ENCODE measurements around the gene GNAT1.
A peak's percentile ranks its signal among the peaks of the same experiment; 100 is the strongest.

Gene GNAT1

GRCh38 chr3:50187750-50188149 is 3.7 kb upstream of the GNAT1 start:
- H3K79me2 ChIP-seq (ENCODE audit: low read length), result no peaks in the 10 kb centered on the region

GRCh38 chr3:50189274-50189673 is 2.1 kb upstream of the GNAT1 start:
- Histone ChIP-seq H3K4me3 (ENCODE audit: low read length) (no peak overlapping the region), H3K27me3 (ENCODE audit: low read depth, low read length) (no peaks in the 10 kb centered on the region), H3K9me3 (ENCODE audit: insufficient read depth, low read length) (no peaks in the 10 kb centered on the region), H4K20me1 (ENCODE audit: insufficient read depth, low read length) (no peaks in the 10 kb centered on the region), H3K79me2 (ENCODE audit: low read length) (no peaks in the 10 kb centered on the region), H3K36me3 (replicated peaks; ENCODE audit: low read depth, low read length) (no peaks in the 10 kb centered on the region), H3K9ac (ENCODE audit: low read length) (no peak overlapping the region), H3K27ac (ENCODE audit: low read length) (no peak overlapping the region), H3K4me1 (ENCODE audit: low read length) (no peaks in the 10 kb centered on the region), H2AFZ (ENCODE audit: low read depth, low read length) (no peak overlapping the region), H3K4me2 (ENCODE audit: low read length) (no peak overlapping the region)
- TF ChIP-seq CTCF (IDR thresholded peaks at IDR 0.05; ENCODE audit: low read depth, low read length), result peak; percentile 82
- no peak for TF ChIP-seq EZH2phosphoT487 (IDR thresholded peaks at IDR 0.05; ENCODE audit: low read depth)

More at GRCh38 chr3:50187750-50188149, 3.7 kb upstream of the GNAT1 start:
- Histone ChIP-seq H3K27ac (ENCODE audit: low read length) (no peak overlapping the region), H3K4me1 (ENCODE audit: low read length) (no peaks in the 10 kb centered on the region), H3K36me3 (replicated peaks; ENCODE audit: low read depth, low read length) (no peaks in the 10 kb centered on the region), H3K4me3 (ENCODE audit: low read length) (no peak overlapping the region), H3K9me3 (ENCODE audit: insufficient read depth, low read length) (no peaks in the 10 kb centered on the region), H3K27me3 (ENCODE audit: low read depth, low read length) (no peaks in the 10 kb centered on the region), H4K20me1 (ENCODE audit: insufficient read depth, low read length) (no peaks in the 10 kb centered on the region), H3K4me2 (ENCODE audit: low read length) (no peak overlapping the region), H2AFZ (ENCODE audit: low read depth, low read length) (no peak overlapping the region), H3K9ac (ENCODE audit: low read length) (no peak overlapping the region)
- TF ChIP-seq CTCF (IDR thresholded peaks at IDR 0.05; ENCODE audit: low read depth, low read length) (no peak), EZH2phosphoT487 (IDR thresholded peaks at IDR 0.05; ENCODE audit: low read depth) (no peak)

- H3K4me1 ChIP-seq (ENCODE audit: low read length), result no peaks in the 10 kb centered on the region
- TF ChIP-seq EZH2phosphoT487 (IDR thresholded peaks at IDR 0.05; ENCODE audit: low read depth), result no peak
- no peak for TF ChIP-seq CTCF (IDR thresholded peaks at IDR 0.05; ENCODE audit: low read depth, low read length)
- H3K9me3 ChIP-seq (ENCODE audit: insufficient read depth, low read length), result no peaks in the 10 kb centered on the region
- H4K20me1 ChIP-seq (ENCODE audit: insufficient read depth, low read length), result no peaks in the 10 kb centered on the region
- H3K4me3 ChIP-seq (ENCODE audit: low read length), result no peak overlapping the region
- no peak overlapping the region for H2AFZ ChIP-seq (ENCODE audit: low read depth, low read length)
- H3K36me3 ChIP-seq (replicated peaks; ENCODE audit: low read depth, low read length), result no peaks in the 10 kb centered on the region
- H3K9ac ChIP-seq (ENCODE audit: low read length), result no peak overlapping the region
- H3K27ac ChIP-seq (ENCODE audit: low read length), result no peak overlapping the region
- no peaks in the 10 kb centered on the region for H3K79me2 ChIP-seq (ENCODE audit: low read length)
- no peak overlapping the region for H3K4me2 ChIP-seq (ENCODE audit: low read length)
- H3K27me3 ChIP-seq (ENCODE audit: low read depth, low read length), result no peaks in the 10 kb centered on the region
Observed at GRCh38 chr3:50189989-50190388, 1.4 kb upstream of the GNAT1 start.

- TF ChIP-seq CTCF (IDR thresholded peaks at IDR 0.05; ENCODE audit: low read depth, low read length), result no peak
- TF ChIP-seq EZH2phosphoT487 (IDR thresholded peaks at IDR 0.05; ENCODE audit: low read depth), result no peak
- Histone ChIP-seq H3K27ac (ENCODE audit: low read length) (no peak overlapping the region), H3K36me3 (replicated peaks; ENCODE audit: low read depth, low read length) (no peaks in the 10 kb centered on the region), H3K9ac (ENCODE audit: low read length) (no peak overlapping the region), H3K4me1 (ENCODE audit: low read length) (no peaks in the 10 kb centered on the region), H3K9me3 (ENCODE audit: insufficient read depth, low read length) (no peaks in the 10 kb centered on the region), H3K27me3 (ENCODE audit: low read depth, low read length) (no peaks in the 10 kb centered on the region), H3K79me2 (ENCODE audit: low read length) (no peaks in the 10 kb centered on the region), H2AFZ (ENCODE audit: low read depth, low read length) (no peak overlapping the region), H3K4me2 (ENCODE audit: low read length) (no peak overlapping the region), H3K4me3 (ENCODE audit: low read length) (no peak overlapping the region), H4K20me1 (ENCODE audit: insufficient read depth, low read length) (no peaks in the 10 kb centered on the region)
Observed at GRCh38 chr3:50192124-50192523, 714 bp downstream of the GNAT1 start.

Measured in OCI-LY3 (cell line).